ENCODE data around the gene G2E3.

- TF ChIP-seq CTCF (IDR thresholded peaks at IDR 0.05; ENCODE audit: low read depth, low read length) (no peak), EZH2phosphoT487 (IDR thresholded peaks at IDR 0.05; ENCODE audit: low read depth) (no peak)
Observed at GRCh38 chr14:30518867-30519560, 39.9 kb upstream of the G2E3 start.
